NCI-H1417 treated with DMSO at 0.1 percent for 48 hours (cell line): ENCODE results near the gene CHFR.
"Not testable (repeated sequence)": the region's sequence is repeated elsewhere in the genome, so short reads cannot be mapped to it uniquely, and the experiment has no call there.

Source experiments
- DNase-seq: peaks from one replicate; lab custom pipeline; 2025; lab: John Stamatoyannopoulos, UW

The CHFR gene

DNA sequence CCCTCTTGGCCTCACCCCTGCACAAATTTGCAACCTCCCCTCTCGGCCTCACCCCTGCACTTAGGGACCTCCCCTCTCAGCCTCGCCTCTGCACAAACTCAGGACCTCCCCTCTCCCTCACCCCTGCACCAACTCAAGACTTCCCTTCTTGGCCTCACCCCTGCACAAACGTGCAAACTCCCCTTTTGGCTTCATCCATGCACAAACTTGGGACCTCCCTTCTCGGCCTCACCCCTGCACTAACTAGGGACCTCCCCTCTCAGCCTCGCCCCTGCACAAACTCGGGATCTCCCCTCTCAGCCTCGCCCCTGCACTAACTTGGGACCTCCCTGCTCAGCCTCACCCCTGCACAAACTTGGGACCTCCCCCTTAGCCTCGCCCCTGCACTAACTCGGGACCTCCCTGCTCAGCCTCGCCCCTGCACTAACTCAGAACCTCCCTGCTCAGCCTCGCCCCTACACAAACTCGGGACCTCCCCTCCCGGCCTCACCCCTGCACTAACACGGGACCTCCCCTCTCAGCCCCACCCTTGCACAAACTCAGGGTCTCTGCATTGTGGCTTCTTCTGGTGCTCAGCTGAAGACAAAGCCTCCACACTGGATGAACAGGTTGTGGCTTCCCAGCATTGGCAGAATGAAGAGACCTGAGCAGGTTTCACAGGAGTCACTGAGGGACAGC lies 47.7 kb downstream of the CHFR start:
- DNase-seq = no peak

DNA sequence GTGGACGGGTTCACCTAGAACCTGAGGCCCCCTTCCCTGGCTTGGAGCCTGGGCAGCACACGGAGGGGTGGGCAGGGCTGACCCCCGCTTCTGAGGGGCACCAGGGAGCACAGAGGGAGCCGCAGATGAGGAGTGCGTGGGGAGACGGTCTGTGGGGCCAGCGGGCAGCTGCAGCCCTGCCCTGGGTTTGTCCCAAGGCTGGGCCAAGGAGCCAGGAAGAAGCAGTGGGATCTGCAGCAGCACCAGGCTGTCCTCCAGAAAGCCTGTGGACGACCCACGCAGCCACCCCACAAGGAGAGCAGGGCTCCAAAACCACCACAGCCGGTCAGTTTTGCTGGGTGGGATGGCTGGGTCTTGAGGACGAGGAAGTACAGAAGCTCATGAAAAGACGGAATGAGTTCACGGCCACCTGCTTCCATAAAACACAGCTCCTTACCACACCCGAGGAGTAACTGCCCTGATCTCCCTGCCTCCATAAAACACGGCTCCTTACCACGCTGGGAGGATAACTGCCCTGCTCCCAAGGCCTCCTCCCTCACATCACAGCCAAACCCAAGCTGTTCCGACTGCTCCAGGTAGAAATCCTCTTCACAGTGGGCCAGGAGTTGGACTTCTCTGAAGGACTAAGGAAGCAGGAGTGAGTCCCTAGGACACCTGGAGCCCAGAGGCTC lies 48.9 kb downstream of the CHFR start:
- no peak for DNase-seq

DNA sequence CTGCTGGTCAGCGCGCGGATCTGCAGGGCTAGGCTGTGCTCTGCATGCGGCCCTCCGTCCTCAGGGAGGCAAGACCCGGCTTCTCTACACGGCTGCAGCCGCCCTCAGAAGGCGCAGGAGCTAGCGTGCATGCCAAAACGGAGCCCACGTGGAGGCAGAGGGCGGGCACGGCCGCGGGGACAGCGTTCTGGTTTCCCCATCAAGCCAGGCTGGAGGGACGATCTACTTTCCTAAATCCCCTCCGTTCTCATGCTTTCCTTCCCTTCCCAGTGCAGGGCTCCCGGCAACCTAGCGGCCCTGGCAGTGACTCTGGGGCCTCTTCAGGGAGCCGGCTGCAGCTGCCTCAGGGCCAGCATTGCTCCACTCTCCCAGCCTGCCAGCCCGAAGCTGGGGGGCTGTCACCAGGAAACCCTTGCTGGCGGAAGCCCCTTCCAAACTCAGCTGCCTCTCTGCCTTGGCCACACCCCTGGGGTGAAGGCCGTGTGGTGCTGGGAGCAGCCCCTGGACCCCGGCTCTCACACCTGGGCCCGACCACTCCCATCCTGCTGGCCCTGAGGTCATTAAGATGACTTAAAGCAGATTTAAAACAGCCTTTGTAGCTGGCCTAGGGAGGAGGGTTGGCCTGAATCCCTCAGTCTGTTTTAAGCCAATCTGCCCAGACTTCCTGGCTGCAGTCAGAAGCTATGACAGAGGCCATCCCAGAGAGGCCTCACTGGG lies 49.6 kb downstream of the CHFR start:
- DNase-seq = no peak

DNA sequence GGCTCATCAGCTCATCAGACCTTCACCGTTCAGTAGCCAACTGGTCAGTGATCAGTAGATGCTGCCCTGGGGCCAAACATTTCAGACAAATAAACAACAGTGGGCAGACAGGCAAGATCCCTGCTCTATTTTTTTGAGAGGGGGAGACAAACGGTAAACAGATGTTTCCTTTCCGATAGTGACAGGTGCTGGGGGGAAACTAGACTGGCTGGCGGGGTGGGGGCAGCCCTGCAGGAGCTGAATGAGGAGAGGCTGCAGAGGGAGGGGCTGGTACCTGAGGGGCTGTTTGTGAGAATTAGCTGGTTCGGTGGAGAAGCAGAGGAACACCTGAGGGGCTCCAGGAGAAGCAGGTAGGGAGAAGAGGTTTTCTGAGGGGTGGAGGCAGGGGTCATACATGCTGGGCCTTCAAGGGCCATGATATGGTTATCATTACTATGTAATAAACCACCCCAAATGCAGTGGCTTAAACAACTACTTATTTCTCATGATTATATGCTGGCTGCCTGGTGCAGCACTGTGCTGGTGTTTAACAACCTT lies 50.5 kb downstream of the CHFR start:
- no peak for DNase-seq

DNA sequence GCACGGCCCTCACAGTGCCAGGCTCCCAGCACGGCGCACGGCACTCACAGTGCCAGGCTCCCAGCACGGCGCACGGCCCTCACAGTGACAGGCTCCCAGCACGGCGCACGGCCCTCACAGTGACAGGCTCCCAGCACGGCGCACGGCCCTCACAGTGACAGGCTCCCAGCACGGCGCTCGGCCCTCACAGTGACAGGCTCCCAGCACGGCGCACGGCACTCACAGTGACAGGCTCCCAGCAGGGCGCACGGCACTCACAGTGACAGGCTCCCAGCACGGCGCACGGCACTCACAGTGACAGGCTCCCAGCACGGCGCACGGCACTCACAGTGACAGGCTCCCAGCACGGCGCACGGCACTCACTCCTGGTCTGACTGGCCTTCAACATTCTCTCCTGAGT lies 51.2 kb downstream of the CHFR start:
- not testable (repeated sequence) for DNase-seq

DNA sequence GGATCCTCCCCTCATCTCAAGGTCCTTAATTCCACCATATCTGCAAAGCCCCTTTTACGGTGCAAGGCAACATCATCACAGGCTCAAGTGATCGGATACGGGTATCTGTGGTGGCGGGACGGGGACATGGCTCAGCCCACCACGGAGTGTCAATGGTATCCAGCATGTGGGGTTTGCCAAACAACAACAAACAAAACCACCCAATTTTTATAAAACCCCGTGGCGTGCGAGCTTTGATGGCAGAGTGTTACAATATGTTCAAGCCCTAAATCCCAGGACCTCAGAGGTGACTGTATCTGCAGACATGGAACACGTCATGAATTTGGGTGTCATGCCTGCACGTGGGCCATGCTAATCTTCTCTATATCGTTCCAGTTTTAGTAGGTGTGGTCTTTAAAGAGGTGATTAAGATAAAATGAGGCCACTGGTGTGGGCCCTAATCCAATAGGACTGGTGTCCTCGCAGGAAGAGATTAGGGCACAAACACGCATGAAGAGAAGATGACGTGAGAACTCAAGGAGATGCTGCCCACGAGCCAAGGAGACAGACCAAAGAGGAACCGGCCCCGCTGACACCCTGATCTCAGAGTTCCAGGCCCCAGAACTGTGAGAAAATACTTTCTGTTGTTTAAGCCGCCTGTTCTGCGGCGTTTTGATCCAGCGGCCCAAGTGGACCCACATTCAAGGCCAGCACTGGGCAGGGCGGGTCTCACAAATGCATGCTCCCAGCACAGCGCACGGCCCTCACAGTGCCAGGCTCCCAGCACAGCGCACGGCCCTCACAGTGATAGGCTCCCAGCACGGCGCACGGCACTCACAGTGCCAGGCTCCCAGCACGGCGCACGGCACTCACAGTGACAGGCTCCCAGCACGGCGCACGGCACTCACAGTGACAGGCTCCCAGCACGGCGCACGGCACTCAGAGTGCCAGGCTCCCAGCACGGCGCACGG lies 52.1 kb downstream of the CHFR start:
- DNase-seq = no peak

DNA sequence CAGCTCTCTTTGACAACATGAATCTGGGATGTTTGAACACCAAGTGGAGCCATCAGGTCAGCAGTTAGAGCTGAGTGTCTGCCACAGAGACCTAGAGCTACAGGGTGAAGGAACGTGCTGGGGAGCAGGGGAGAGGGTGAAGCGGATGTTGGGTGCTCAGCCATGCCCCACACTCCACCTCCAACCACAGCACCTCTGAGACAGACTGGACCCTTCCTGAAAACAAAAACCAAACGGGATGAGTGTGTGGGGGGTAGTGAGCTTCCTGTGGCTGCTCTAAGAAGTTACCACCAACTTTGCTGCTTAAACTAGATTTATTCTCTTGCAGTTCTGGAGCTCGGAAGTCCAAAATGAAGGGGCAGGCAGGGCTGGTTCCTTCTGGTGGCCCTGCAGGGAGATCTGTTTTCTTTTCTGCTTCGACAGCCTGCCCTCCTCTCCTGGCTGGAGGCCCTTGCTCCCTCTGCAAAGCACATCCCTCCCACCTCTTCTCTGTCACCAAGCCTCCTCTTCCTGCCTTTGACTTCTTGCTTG lies 53.2 kb downstream of the CHFR start:
- DNase-seq = no peak

DNA sequence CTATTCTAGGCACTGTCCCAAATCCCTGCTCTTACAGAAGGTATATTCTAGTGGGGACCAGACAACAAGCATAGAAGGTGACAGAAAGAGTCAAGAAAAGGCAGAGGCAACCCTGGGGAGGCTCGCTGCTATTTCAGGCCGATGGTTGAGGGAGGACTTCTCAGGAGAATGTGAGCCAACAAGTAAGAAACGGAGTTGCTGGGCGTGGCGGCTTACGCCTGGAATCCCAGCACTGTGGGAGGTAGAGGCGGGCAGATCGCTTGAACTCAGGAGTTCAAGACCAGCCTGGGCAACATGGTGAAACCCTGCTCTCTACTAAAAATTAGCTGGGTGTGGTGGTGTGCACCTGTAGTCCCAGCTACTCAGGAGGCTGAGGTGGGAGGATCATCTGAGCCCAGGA lies 54.1 kb downstream of the CHFR start:
- no peak for DNase-seq

DNA sequence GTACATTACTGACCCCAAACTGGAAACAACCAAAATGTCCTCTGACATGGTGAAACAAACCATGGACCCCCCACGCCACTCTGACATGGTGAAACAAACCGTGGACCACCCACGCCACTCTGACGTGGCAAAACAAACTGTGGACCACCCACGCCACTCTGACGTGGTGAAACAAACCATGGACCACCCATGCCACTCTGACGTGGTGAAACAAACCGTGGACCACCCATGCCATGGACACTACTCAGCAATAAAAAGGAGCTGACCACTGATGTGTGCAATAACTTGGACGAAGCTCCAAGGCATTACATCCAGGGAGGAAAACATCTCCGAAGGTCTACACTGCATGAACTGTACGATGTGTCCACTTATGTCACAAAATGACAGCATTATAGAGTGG lies 55.6 kb downstream of the CHFR start:
- no peak for DNase-seq

DNA sequence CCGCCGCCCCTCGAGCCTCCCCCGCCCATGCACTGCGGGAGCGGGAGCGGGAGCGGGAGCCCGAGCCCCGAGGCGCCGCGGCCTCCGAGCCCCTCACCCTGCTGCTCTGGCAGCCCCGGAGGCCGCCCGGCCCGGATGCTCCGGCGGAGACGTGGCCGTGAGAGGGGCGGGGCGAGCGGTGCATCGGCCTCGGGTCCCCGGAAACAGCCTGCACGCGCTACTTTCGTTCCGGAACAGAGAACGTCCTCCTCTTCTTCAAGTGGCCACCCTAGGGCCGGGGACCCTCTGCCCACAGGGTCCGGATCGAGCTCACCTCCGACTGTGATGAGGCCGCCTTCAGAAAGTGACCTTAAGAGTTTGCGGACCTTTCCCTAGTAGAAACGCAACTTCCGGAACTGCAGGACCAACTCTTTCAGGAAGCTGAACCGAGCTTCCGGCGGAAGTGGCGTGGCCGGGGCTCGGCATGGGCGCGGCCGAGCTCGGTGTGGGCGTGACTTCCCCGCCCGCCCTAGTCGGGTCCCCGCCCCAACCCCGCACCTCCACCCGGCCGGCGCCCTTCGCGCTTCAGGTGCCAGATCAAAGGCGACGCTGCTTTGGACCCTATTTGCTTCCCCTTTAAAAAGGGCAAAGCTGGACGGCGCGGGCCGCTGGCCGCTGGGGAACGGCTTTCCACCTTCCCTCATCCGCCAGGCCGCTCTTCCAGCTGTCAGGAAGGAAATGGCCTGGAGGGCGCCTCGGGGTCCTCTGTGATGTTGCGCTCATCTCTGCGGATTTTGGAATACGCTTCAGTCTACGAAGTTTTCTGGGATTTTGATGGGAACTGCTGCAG lies 58.5 kb downstream of the CHFR start, which contains the start of gene GOLGA3:
Gene GOLGA3 (minus strand): TSS at position 164 of the 829 bp plus-strand sequence. CDS start 6,741 bp downstream, outside the sequence.
- DNase-seq = peak; percentile 59

DNA sequence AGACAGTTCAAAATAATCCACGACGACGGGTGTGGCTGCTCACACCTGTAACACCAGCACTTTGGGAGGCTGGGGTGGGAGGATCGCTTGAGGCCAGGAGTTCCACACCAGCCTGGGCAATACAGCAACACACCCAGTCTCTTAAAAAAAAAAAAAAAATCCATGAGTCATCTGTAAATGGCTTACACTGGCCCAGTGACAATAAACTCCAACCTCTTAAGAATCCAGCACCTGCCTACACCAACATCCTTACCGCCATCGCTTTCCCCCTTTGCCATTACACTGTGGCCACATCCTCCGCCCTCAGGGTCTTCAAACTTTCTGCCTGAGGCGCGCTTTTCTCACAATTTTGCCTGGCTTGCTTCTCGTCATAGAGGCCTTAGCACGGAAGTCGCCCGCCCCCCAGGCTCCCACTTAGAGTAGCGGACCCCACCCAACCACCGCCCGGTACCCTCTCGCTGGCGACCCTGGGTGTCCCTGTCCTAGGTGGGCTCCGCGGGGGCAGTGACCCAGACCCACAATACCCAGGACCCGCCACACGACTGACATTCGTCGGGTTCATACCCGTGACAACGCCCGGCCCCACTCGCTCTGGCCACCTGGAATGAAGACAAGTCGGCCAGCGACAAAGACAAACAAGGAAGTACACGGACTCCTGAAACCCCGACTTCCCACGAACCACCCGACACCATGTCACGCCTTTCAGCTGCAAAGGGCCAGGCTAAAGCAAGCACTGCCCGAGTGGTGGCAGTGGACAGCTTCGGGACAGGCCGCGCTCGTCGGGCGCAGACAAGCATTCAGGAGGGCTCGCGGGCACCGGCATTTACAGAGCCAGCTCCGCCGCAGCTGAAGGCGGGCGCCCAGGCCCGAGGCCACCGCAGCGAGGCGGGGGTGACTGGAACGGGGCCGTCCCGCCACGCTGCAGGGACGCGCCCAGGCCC lies 59.4 kb downstream of the CHFR start:
- no peak for DNase-seq

DNA sequence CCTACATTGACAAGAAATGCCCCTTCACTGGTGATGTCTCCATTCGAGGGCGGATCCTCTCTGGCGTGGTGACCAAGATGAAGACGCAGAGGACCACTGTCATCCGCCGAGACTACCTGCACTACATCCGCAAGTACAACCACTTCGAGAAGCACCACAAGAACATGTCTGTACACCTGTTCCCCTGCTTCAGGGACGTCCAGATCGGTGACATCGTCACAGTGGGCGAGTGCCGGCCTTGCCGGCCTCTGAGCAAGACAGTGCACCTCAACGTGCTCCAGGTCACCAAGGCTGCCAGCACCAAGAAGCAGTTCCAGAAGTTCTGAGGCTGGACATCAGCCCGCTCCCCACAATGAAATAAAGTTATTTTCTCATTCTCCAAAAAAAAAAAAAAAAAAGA lies 61.5 kb downstream of the CHFR start:
- DNase-seq = no peak

DNA sequence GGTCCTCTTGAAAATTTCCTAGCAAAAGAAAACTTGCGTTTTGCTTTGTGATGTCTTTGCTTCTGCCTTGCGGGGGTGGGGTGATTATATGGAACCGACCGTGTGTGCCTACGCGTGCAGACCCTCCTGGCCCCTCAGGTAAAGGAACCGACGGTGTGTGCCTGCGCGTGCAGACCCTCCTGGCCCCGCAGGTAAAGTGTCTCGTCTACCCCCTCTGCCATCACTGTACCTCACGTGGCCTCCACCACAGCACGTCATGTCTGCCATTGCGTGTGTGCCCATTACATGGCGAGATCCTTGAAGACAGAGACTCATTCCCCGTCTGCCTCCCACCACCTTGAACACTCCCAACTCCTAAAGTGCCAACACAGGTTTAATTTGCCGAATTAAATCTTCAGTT lies 62.3 kb downstream of the CHFR start:
- no peak for DNase-seq

DNA sequence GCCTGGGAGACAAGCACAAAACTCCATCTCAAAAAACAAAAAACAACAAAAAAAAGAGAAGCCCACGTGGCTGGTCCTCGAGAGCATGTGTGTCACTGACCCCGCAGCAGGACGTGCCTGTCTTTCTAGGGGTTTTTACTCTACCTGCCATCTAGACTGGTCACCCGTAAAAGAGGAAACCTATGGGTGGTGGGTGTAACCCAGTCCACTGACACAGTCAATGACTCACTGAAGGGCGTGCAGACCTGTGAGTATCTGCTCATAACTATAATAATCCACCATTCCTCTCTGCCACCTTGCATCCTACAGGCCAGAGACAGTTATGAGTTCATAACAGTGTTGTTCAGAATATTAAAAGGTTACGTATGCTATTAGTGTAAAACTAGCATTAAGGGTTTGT lies 63.4 kb downstream of the CHFR start:
- DNase-seq = no peak

DNA sequence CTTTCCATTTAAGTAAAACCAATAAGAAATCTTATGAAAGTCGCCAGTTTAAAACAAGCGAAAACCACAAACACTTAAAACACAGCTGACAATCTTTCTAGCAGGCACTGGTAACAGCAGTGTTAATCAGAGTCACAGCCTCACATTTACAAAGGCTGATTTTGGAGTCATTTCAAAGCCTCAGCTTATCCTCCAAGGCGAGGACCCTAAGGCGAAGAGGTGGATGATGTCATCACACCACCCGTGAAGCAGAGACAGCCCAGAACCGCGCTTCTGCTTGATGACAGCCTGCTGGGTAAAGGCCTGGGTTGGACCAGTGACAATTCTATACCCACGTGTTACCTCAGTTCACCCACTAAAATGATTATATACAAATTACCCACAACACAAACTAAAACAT lies 68.8 kb downstream of the CHFR start:
- DNase-seq = no peak

DNA sequence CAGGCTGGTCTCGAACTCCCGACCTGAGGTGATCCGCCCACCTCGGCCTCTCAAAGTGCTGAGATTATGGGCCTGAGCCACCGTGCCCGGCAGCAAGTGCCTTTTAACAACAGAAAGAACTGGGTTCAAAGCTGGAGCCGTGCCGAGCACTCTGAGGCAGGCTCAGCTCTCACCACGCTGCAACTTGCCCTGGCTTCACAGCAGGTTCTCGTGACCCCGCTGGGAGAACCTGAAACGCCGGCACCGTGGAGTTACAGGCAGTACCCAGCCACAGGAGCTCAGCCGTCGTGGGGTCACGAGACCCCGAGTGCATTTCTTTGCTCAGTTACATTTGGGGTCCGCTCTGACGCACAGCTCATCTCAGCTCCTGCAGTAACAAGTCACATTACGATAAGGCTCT lies 73.2 kb downstream of the CHFR start:
- no peak for DNase-seq

DNA sequence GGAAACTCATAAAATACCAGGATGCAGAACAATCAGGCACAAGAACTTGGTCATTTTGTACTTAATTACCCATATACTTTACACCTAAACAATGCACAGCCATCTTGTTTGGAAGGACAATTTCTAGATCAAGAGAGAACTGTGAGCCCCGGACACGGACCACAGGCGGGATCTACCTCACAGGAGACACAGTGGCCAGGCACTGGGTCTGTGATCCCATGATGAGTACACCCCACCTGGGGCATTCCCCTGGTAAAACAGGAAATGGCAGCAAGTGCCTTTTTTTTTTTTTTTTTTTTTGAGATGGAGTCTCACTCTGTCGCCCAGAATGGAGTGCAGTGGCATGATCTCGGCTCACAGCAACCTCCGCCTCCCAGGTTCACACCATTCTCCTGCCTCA lies 74.0 kb downstream of the CHFR start:
- DNase-seq = no peak

DNA sequence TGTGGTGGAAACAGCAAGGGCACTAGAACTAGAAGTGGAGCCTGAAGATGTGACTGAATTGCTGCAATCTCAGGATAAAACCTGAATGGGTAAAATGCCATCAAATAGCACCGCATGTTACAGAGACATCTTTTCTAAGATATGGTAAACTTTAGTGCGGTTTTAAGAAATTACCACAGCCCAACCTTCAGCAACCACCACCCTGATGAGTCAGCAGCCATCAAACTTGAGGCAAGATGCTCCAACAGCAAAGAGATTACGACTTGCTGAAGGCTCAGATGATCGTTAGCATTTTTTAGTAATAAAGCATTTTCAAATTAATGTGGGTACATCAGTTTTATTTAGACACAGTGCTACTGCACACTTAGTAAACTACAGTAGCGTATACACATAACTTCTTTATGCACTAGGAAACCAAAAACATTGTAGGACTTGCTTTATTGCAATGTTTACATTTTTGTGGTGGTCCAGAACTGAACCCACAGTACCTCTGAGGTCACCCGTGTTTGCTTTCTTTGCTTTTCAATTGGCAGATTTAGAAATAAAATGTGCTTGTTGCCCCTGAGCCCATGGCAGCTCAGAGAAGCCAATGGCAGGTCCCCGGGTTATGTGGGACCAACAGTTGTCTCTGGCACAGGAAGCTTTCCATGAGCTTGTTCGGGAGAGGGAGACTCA lies 74.6 kb downstream of the CHFR start:
- DNase-seq = no peak

DNA sequence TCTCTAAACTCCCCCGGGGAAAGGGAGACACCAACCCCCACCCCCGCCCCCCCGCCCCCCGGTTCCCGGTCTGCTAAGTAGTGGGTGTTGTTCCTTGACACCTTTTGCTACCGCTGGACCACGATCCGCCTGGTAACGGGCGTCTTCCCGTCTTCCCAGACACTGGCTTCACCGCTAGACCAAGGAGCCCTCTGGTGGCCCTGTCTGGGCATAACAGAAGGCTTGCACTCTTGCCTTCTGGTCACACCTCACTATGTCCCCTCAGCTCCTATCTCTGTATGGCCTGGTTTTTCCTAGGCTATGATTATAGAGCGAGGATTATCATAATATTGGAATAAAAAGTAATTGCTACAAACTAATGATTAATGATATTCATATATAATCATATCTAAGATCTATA lies 78.0 kb downstream of the CHFR start:
- not testable (repeated sequence) for DNase-seq
